ENCODE measurements around the gene TAL1.

The TAL1 gene

DNA sequence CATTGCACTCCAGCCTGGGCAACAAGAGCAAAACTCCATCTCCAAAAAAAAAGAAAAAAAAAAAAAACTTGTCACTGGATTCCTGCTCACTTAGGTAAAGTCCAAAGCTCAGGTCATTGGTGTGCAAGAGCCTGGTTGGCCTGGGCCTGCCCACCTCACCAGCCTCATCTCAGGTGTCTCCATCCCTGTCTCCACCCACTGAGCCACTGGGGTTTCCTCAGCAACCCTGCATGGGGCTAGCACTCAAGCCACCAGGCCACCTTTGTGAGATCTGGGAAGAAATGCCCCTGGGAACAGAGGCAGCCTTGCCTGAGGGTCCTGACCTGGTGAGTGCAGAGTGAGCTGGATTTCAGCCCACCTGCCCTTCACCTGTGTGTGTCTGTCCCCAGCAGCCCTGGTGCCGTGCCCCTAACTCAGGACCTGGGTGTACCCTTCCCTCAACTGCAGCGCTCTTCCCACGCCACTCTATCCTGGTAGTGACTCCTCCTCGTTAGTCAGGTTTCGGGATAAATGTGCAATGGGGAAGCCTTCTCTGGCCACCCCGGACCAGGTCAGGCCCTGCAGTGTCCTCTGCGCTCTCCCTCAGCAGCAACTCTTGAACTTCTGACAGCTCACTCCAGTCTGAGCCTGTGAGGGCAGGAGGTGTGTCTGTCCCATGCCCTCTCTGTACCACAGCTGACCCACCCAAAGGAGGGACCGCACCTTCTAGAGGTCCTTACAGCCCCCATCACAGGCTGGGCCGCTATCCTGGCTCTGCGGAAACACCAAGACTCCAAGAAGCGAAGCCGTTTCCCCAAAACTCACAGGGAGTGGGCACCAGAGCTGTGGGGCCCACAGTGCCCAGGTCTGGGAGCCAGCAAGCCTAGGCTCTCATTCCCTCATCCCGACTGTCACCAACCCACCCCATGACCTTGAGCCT lies 45.5 kb downstream of the TAL1 start:
- no peak for DNase-seq

DNA sequence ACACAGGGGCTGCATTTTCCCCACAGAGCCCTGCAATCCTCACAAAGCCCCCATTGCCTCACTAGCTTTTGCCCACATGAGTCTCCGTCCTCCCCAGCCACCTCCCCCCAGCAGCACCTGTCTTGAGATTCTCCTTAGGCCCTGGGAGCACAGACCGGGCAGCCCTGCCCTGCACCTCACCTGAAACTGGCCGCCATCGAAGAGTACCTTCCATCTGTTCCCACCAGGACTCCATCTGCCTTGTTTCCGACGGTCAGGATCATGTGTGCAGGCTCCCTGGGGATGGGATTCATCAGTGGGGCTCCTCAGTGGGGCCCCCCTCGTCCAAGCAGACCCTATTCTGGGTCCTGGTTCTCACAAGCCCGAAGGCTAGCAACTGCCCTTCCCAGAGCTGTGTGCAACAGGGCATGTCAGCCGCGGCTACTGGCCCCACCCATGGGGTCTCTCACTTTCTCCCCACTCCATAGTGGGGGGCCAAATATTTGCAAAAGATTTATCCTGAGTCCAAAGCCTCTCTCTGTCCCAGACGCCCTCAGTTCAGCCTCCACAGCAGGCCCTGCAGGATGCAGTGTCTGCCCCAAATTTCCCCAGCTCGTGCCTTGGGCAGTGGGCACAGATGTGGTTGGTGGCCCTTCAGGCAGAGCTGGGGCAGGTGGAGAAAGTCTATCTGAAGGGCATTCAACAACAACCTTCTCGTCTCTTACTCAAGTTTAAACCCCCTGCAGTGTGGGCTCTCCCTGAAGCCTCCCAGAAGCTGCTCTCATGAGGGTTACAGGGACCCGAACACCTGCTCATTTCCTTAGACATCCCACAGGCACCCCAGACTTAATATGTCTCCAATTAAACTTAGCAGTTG lies 47.0 kb downstream of the TAL1 start:
- no peak for DNase-seq

DNA sequence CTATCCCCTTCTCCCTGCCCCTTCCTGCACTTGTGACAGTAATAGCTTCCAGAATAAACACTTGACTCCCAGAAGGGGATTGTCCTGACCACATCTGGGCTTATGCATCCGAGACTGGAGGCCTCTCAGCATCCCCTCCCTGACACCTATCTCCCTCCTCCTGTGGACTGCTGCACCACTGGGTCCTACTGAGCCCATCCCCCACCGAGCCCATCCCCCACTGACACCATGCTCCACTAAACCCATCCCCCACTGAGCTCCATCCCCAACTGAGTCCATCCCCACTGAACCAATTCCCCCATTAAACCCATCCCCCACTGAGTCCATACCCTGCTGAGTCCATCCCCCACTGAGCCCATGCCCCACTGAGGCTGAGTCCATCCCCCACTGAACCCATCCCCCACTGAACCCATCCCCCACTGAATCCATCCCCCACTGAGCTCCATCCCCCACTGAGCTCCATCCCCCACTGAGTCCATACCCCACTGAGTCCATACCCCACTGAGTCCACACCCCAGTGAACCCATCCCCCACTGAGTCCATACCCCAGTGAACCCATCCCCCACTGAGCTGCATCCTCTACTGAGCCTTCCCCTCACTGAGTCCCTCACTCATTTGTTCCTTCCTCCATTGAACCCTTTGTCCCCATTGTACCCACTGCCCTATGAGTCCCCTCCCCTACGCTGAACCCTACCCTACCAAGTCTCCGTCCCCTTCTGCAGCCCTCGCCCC lies 47.8 kb downstream of the TAL1 start:
- DNase-seq, result no peak

DNA sequence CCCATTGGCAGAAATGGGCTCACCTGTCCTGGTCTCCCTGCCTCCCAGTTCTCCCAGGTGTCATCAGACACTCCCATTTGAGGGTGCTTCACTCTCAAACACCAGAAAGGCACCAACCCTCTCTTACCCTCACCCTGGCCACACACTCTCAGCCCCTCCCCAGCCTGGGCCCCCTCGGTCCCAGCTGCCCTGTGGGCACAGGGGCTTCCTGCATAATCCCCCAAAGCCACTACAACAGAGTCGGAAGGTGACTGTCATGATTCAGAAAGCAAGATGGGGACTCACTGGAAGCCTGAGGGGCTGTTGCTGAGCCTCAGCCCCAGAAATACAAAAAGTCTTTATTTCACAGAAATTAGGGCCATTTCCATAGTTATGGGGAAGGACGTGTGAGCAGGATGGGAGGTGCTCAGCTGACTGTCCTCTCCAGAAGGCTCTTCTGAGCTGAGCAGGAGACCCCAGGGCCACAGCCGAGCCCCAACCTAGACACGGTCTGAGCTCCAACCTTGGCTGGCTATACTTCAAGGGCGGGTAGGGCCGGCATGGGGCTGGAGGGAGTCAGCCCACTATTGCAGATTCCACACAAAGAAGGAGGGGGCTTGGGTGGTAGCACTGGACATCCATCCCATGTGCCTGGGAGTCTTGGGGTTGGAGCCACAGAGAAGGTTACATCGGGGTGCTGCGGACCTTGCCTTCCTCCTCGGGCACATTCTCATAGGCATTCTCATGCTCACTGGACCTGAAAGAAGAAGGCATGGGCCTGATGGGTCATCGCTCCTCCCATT lies 48.5 kb downstream of the TAL1 start:
- no peak for DNase-seq

DNA sequence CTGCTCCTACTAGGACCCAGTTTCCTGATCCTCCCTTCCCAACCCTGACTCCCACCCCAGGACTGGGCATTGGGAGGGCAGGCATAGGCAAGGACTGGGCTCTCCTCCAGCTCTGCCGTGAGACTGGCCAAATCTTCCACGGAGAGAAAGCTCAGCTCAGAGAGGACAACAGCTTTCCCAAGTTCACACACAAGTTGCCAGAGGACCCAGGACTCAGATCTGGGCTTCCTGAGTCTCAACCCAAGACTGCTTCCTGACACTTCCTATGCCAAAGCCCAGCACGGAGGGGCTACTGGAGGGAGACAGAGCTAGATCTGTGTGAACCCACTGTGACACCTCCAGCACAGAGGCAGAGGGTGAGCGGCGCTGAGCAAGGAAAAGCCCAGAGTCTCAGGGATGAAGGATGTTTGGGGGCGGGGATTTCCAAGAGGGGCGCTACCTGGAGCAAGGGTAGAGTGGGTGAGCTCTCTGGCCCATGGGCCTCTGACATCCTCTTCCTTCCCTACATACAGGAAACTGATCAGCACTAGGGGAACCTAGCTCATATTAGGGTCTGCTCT lies 49.3 kb downstream of the TAL1 start:
- no peak for DNase-seq

DNA sequence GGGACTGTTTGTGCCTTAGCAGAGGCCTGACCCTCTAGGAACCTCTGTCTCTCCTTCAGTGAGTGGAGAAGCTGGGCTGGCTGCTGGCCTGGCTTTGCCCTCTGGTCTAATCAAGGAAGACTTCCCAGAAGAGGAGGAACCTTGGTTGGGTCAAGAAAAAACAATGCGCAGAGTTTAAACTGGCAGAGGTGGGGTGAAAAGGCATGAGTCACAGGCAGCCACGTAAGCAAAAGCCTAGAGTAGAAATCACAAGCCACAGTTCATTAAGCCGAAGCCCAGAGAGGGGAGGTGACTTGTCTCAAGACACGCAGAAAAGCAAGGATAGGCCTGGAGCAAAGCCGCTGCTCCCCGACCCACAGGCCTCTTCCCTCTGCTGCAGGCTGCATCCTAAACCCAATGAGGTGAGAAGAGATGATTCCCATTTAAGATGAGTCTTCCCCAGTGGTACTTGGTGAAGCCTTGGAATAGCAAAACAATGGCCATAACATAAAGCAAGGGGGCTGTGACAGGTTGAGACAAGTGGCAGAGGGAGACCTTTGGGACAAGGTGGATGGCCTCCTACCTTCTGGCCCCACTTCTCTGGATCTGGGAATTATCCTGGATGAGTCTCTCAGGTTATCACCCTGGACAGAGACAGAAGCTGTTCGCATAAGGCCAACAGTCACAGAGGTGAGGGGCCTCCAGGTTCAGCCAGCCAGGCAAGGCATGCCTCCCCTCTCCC lies 49.9 kb downstream of the TAL1 start:
- DNase-seq, result no peak

DNA sequence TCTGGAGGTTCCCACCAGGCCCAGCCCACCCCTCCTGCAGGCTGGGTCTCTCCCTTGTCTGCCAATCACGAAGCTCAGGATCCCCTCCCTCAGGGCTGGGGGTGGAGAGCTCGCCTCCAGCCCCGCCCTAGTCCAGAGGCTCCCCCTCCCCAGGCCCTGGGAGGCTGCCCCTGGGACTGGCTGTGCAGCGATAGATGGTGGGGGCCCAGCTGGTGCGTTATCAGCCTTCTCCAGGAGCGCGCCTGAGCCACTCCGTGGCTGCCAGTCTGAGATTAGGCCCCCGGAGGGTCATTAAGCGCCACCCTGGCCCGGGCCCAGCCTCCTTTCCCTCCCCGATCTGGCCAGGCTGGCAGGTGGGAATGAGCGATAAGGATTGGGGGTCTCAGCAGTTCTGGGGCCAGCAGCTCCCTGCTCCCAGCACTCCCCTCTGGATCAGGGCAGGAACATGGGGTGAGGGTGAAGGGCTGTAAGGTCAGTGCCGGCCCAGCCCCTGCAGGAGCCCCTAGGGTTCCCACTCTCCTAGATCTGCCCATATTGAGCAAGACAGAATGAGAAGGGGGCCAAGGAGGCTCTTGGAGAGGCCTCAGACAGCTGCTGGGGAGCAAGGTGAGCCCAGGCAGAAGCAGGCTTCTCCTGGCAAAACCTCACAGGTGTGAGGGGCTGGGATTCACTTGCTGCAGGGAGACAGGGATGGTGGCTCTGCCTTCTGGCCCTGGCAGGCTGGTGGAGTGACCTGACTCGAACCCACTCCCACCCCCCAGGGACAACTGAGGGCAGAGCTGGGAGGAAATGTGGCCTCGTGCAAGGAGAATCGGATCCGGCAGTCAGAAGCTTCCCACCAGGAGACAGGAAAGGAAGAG lies 50.7 kb downstream of the TAL1 start:
- DNase-seq, result no peak

DNA sequence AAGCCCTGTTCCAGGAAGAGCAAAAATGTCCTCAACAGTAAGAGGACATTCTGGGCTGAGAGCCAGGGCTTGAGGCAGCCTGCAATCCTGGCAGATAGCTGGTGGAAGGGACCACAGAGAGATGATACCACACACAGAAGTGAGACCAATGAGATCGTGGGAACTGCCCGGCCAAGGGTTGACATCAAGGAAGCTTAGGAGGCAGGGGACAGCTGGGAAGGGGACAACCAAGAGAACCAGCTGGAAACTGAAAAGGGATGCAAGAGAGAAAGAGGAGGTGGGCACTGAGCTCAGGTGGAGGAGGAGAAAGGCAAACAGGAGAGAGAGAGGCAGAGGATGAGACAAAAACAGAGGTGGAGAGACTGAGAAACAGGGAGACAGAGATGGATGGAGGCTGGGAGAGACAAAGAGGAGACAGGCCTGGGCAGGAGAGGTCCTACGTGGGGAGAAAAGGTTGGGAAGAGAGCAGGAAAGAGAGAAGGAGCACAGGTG lies 51.4 kb downstream of the TAL1 start:
- no peak for DNase-seq

DNA sequence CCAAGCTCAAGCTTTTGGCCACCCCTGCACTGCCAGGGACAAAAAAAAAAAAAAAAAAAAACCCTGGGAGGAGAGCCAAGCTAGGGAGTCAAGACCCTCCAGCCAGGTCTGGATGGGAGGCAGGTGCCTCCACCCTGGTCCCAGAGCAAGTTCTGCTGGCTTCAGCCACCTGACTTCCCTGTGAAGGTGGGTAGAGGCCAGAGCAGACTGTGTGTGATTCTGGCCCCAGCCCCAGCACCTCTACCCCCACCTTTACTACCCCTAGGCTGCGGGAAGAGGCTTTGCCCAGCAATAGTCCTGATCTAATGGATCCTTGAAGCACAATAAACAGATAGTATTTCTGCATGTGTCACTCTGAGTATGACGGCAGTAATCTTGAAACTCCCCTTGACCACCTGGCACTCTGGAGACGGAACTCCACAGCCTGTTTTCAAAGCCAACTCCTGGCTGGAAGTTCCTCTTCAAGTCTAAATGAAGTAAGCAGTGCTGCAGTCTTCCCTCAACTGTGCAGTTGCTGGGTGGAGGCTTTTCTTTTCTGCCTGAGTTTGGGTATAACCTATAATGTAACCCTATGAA lies 51.9 kb downstream of the TAL1 start:
- DNase-seq, result no peak

DNA sequence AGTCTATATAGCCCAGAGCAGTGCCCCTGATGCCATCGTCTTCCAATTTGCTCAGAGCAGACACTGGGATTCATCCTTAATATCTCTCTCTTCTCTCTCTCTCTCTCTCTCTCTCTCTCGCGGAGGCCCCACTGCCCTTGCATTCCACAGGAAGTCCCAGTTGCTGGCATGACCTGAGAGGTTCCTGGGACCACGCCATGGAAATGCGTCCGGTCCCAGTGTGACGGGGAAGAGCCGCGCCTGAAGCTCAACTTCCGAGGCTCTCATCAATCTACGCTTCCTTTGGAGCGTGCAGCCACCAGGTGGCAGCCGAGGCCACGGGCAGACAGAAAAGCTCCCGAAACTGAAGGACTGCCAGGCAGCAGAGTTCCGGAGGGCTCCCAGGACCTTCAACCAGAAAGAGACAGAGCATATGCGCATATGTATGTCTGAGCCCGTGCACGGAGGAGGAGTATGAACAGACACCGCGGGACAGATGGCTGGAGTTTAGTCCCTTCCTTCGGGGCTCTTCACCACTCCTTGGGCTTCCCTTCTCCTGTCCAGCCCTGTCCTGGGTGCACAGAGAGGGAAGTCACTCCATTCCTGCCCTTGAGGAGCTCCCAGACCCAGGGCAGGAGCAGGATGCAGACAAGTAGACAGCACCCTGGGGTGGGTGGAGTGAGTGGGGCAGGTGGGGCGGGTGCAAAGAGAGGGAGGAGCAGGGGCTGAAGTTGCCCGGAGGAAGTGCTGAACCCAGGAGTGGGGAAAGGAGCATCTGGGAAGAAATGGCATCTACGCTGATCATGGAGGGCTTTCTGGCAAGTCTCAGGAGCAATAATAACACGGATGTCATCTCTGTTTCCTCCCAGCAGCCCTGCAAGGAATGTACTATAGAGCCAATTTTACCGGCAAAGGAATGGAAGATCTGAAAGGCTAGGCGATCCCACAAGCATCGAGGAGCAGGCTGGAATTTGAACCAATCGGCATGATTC lies 52.7 kb downstream of the TAL1 start:
- DNase-seq, result peak; percentile 68

DNA sequence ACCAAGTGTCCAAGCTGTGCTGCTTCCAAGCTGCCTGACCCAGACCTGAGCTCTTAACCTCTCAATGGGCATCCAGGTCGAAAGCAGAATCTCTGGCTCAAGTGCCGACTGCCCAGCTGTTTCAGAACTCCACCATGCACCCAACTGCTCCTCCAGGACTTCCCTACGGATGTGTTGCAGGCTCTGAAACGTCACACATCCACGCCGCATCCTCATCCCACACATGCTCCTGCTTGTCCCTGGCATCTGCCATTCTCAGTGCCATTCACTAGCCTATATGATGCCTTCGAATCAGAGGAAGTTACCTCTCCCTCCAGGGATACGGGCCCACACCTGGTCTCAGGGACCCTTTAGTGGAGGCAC lies 53.4 kb downstream of the TAL1 start:
- no peak for DNase-seq

DNA sequence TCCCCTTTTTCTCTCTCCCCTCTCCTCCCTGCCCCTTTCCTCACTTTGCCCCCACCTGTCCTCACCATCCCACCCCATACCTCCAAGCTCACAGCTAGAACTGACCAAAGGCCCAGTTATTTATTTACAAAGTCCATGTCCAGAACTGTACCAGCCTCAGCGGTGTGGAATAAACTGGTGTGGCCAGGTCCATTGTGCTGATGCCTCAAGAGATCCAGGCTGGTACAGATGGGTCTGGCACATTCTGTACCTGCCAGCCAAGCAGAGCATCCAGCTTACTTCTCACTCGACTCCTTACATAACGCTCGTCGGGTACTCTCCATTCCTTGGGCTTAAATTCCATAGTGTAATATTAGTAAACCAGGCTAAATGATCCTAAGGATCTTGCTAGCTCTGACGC lies 54.0 kb downstream of the TAL1 start:
- no peak for DNase-seq

DNA sequence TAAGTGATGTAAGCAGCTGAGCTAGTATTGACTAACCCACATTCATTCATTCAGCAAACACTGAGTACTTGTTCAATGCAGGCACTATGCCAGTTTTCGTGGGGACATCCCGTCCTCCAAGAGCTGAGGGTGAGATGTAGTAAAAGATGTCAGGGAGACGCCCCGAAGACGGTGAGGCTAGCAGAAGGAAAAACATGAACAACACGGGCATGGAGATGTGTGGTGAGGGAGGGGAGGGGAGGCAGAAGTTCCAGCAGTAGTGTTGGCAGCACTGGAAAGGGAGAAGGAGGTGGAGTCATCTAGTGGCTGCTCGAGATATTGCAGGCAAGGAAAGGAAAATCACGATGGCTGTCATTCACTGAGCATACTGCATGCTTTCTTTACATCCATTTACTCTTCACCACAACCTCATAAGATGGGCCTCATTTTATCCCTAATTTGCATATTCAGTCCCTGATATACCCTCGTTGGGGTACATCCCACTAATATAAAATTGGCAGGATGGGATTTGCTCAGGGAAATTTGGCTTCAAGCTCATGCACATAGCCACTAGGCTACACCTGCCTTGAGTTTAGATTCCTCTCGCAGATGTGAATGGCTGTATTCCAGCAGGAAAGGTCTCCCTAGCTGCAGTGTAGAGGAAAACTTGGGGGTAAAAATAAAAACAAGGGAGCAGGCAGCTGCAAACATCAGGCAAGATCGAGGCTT lies 56.6 kb downstream of the TAL1 start:
- peak; percentile 50 for DNase-seq

DNA sequence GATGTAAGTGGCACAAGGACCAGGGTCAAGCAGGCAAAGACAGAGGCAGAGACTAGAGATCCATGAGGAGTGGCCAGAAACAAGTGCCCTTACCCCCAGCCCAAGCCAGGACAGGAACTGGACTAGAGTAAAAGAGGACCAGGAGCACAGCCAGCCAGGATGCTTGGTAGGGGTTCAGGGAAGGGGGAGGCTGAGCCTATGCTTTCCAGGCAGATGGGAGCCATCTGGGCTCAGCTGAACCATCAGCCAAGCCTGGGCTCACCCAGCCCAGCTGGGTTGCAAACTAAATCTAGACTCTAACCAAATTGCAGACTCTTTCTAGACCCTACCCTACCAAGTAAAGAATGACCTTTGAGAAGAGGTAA lies 57.4 kb downstream of the TAL1 start:
- no peak for DNase-seq

DNA sequence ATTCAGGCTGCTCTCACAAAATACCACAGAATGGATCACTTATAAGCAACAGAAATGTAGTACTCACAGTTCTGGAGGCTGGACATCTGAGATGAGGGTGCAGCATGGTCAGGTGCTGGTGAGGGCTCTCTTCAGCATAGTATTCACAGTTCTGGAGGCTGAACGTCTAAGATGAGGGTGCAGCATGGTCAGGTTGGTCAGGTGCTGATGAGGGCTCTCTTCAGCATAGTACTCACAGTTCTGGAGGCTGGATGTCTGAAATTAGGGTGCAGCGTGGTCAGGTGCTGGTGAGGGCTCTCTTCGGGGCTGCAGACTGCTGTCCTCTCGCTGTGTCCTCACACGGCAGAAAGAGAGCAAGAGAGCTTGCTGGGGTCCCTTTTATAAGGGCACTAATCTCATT lies 59.2 kb downstream of the TAL1 start:
- no peak for DNase-seq
